SK-N-SH treated with all-trans-retinoic acid at 6 μM for 48 hours (cell line): ENCODE measurements around the gene ROCK2.
A peak's percentile ranks its signal among the peaks of the same experiment; 100 is the strongest.
"Not testable (repeated sequence)": the region's sequence is repeated elsewhere in the genome, so short reads cannot be mapped to it uniquely, and the experiment has no call there.

ENCODE experiments used
- ATAC-seq: fragments of 200-7000 bp; cut with Tn5 transposase; 3 replicates; pipeline ENCODE4 v1.9.1; 2020; ENCODE audit warnings: mild to moderate bottlenecking, moderate library complexity
- ARNTL ChIP-seq: fragments of 450-650 bp; formaldehyde crosslinking; IDR thresholded peaks from 2 replicates; pipeline ENCODE4 v1.5.0; 2020; ENCODE audit warnings: low read depth, mild to moderate bottlenecking, moderate library complexity, borderline replicate concordance
- BACH2 ChIP-seq: fragments of 250-450 bp; sonication (Bioruptor Pico); IDR thresholded peaks from 2 replicates; pipeline ENCODE4 v1.9.0; 2021; ENCODE audit warnings: mild to moderate bottlenecking, borderline replicate concordance
- CREB5 ChIP-seq: fragments of 250-450 bp; sonication (Bioruptor Pico); IDR thresholded peaks from 2 replicates; pipeline ENCODE4 v1.5.1; 2020; ENCODE audit warnings: low read depth, mild to moderate bottlenecking, moderate library complexity
- CSDC2 ChIP-seq: fragments of 250-450 bp; sonication (Bioruptor Pico); IDR thresholded peaks from 2 replicates; pipeline ENCODE4 v1.5.0; 2020; ENCODE audit warnings: mild to moderate bottlenecking, moderate library complexity
- CSRNP3 ChIP-seq: fragments of 250-450 bp; sonication (Bioruptor Pico); IDR thresholded peaks from 2 replicates; pipeline ENCODE4 v1.5.1; 2021; ENCODE audit warnings: mild to moderate bottlenecking, moderate library complexity
- ESRRG ChIP-seq: fragments of 250-450 bp; sonication (Bioruptor Pico); IDR thresholded peaks from 2 replicates; pipeline ENCODE4 v1.6.1; 2021; ENCODE audit warnings: mild to moderate bottlenecking
- GLIS3 ChIP-seq: fragments of 250-450 bp; sonication (Bioruptor Pico); IDR thresholded peaks from 2 replicates; pipeline ENCODE4 v1.5.0; 2020; ENCODE audit warnings: mild to moderate bottlenecking, moderate library complexity
- ISL1 ChIP-seq: fragments of 250-450 bp; sonication (Bioruptor Pico); IDR thresholded peaks from 2 replicates; pipeline ENCODE4 v2.1.2; 2022; ENCODE audit warnings: mild to moderate bottlenecking, moderate library complexity
- OSR1 ChIP-seq: fragments of 250-450 bp; sonication (Bioruptor Pico); IDR thresholded peaks from 2 replicates; pipeline ENCODE4 v1.8.0; 2022; ENCODE audit warnings: moderate library complexity, mild to moderate bottlenecking, inconsistent platforms
- PATZ1 ChIP-seq: fragments of 250-450 bp; sonication (Bioruptor Pico); IDR thresholded peaks from 2 replicates; pipeline ENCODE4 v1.8.0; 2020; ENCODE audit warnings: mild to moderate bottlenecking, moderate library complexity, borderline replicate concordance
- POU6F1 ChIP-seq: fragments of 250-450 bp; sonication (Bioruptor Pico); IDR thresholded peaks from 2 replicates; pipeline ENCODE4 v1.8.0; 2021; ENCODE audit warnings: low read depth, mild to moderate bottlenecking, moderate library complexity, borderline replicate concordance
- PPARA ChIP-seq: fragments of 250-450 bp; sonication (Bioruptor Pico); IDR thresholded peaks from 2 replicates; pipeline ENCODE4 v1.5.0; 2020; ENCODE audit warnings: mild to moderate bottlenecking, borderline replicate concordance
- RARB ChIP-seq: fragments of 250-450 bp; sonication (Bioruptor Pico); IDR thresholded peaks from 2 replicates; pipeline ENCODE4 v1.8.0; 2021; ENCODE audit warnings: mild to moderate bottlenecking, moderate library complexity
- TCF4 ChIP-seq: fragments of 250-450 bp; sonication (Bioruptor Pico); IDR thresholded peaks from 2 replicates; pipeline ENCODE4 v1.8.0; 2021; ENCODE audit warnings: mild to moderate bottlenecking, moderate library complexity, borderline replicate concordance
- TOX ChIP-seq: fragments of 250-450 bp; sonication (Bioruptor Pico); IDR thresholded peaks from 2 replicates; pipeline ENCODE4 v1.8.0; 2021; ENCODE audit warnings: mild to moderate bottlenecking, moderate library complexity, borderline replicate concordance
- ZC3H10 ChIP-seq: fragments of 250-450 bp; sonication (Bioruptor Pico); IDR thresholded peaks from 2 replicates; pipeline ENCODE4 v1.5.1; 2021; ENCODE audit warnings: mild to moderate bottlenecking, moderate library complexity
- ZFP3 ChIP-seq: fragments of 250-450 bp; sonication (Bioruptor Pico); IDR thresholded peaks from 2 replicates; pipeline ENCODE4 v1.5.0; 2020; ENCODE audit warnings: mild to moderate bottlenecking, moderate library complexity
- ZFP30 ChIP-seq: fragments of 450-650 bp; formaldehyde crosslinking; IDR thresholded peaks from 2 replicates; pipeline ENCODE4 v1.5.0; 2022; ENCODE audit warnings: mild to moderate bottlenecking, moderate library complexity
- ZNF565 ChIP-seq: fragments of 450-650 bp; formaldehyde crosslinking; conservative IDR thresholded peaks from 2 replicates; pipeline ENCODE4 v1.5.0; 2020; ENCODE audit warnings: low read depth, mild to moderate bottlenecking, moderate library complexity
- ZNF8 ChIP-seq: fragments of 450-650 bp; formaldehyde crosslinking; IDR thresholded peaks from 2 replicates; pipeline ENCODE4 v1.5.0; 2020; ENCODE audit warnings: mild to moderate bottlenecking, moderate library complexity

Gene ROCK2

GRCh38 chr2:11333427-11334183, 10.8 kb downstream of the ROCK2 start:
- no peak for TF ChIP-seq OSR1
- TF ChIP-seq ZNF565 (CRISPR knock-in tag): no peak
- no peak for TF ChIP-seq TOX (CRISPR knock-in tag)
- TF ChIP-seq POU6F1 (CRISPR knock-in tag): no peak
- TF ChIP-seq CREB5 (CRISPR knock-in tag): no peak
- no peak for TF ChIP-seq ZC3H10 (CRISPR knock-in tag)
- ATAC-seq: no peak

GRCh38 chr2:11332596-11332995, 11.8 kb downstream of the ROCK2 start:
- no peak for ATAC-seq
- no peak for TF ChIP-seq OSR1
- TF ChIP-seq ZFP3 (CRISPR knock-in tag): no peak
- peak; percentile 99 for TF ChIP-seq ZNF8 (CRISPR knock-in tag)
- TF ChIP-seq, all 23 proteins: peak for 1

GRCh38 chr2:11330457-11331142, 13.8 kb downstream of the ROCK2 start:
- ATAC-seq: peak; percentile 61
- TF ChIP-seq ISL1 (CRISPR knock-in tag) (no peak), ZC3H10 (CRISPR knock-in tag) (no peak), CSDC2 (CRISPR knock-in tag) (no peak), CREB5 (CRISPR knock-in tag) (no peak), PPARA (CRISPR knock-in tag) (no peak)

- peak; percentile 84 for ATAC-seq
- 0 out of 2 replicates have a peak, but pooled peaks have one; percentile 11 for TF ChIP-seq ISL1 (CRISPR knock-in tag)
- no peak for TF ChIP-seq TCF4
These were observed 14.7 kb downstream of the ROCK2 start for GRCh38 chr2:11329776-11330175.

GRCh38 chr2:11328522-11328921, 15.9 kb downstream of the ROCK2 start:
- ATAC-seq: not testable (repeated sequence)

- ATAC-seq: no peak
- TF ChIP-seq PATZ1 (no peak), BACH2 (CRISPR knock-in tag) (no peak), CSRNP3 (CRISPR knock-in tag) (no peak), RARB (CRISPR knock-in tag) (no peak), ARNTL (CRISPR knock-in tag) (no peak), POU6F1 (CRISPR knock-in tag) (no peak), ZFP30 (CRISPR knock-in tag) (no peak), ESRRG (CRISPR knock-in tag) (no peak), CREB5 (CRISPR knock-in tag) (no peak), ISL1 (CRISPR knock-in tag) (no peak), ZNF8 (CRISPR knock-in tag) (no peak), GLIS3 (no peak)
These were observed 16.6 kb downstream of the ROCK2 start for GRCh38 chr2:11327871-11328270.
